Testis (tissue), 2 donors: Measurements from ENCODE around the gene DOCK9.

Experiments used
- CTCF ChIP-seq, 3 experiments: fragments of 450-650 bp in 2 of 3; fragments of 200-600 bp in 1 of 3; sonication (generic) in 1 of 3; IDR thresholded peaks; one replicate each; pipeline ENCODE4 v1.5.1; 2016 to 2019; ENCODE audit warnings: antibody characterized with exemption in 3 of 3, mild to moderate bottlenecking in 2 of 3, moderate library complexity in 1 of 3
- POLR2A ChIP-seq: fragments of 450-650 bp; IDR thresholded peaks from one replicate; pipeline ENCODE4 v1.6.1; 2017; ENCODE audit warnings: antibody characterized with exemption, mild to moderate bottlenecking, moderate library complexity

- TF ChIP-seq CTCF (IDR thresholded peaks at IDR 0.05) (no peak), POLR2A (no peak)
These were observed 36.7 kb upstream of the DOCK9 start for GRCh38 chr13:99014522-99014921.
